ENCODE data around the gene MRPS5.
"Not testable (repeated sequence)": the region's sequence is repeated elsewhere in the genome, so short reads cannot be mapped to it uniquely, and the experiment has no call there.

MRPS5 gene

GRCh38 chr2:95044601-95045000, 77.0 kb downstream of the MRPS5 start:
- DNase-seq: no peak

GRCh38 chr2:95043300-95044093, 78.1 kb downstream of the MRPS5 start:
- DNase-seq: no peak

- DNase-seq: no peak
Measured at GRCh38 chr2:95042472-95043271, 78.9 kb downstream of the MRPS5 start.

GRCh38 chr2:95041824-95042442, 79.7 kb downstream of the MRPS5 start:
- DNase-seq: no peak

GRCh38 chr2:95041060-95041823, 80.4 kb downstream of the MRPS5 start:
- no peak for DNase-seq

- DNase-seq: no peak
Measured at GRCh38 chr2:95040426-95040825, 81.2 kb downstream of the MRPS5 start.

GRCh38 chr2:95039978-95040377, 81.6 kb downstream of the MRPS5 start:
- DNase-seq: no peak

GRCh38 chr2:95039363-95039762, 82.2 kb downstream of the MRPS5 start:
- no peak for DNase-seq

GRCh38 chr2:95038635-95039298, 82.8 kb downstream of the MRPS5 start:
- DNase-seq: no peak

GRCh38 chr2:95037841-95038585, 83.6 kb downstream of the MRPS5 start:
- DNase-seq: not testable (repeated sequence)

GRCh38 chr2:95037384-95037839, 84.2 kb downstream of the MRPS5 start:
- DNase-seq: no peak

GRCh38 chr2:95036596-95037383, 84.8 kb downstream of the MRPS5 start:
- no peak for DNase-seq
